HG03558 (cell line): Measurements from ENCODE around the gene ICAM2.
A peak's percentile ranks its signal among the peaks of the same experiment; 100 is the strongest.

Experiments used
- ATAC-seq: cut with Tn5 transposase; IDR thresholded peaks from one replicate; pipeline ENCODE4 v1.9.1; 2021; ENCODE audit warnings: moderate number of reproducible peaks; ENCODE audit not compliant: unreplicated experiment; ENCODE audit errors: extremely low read depth

The ICAM2 gene

DNA sequence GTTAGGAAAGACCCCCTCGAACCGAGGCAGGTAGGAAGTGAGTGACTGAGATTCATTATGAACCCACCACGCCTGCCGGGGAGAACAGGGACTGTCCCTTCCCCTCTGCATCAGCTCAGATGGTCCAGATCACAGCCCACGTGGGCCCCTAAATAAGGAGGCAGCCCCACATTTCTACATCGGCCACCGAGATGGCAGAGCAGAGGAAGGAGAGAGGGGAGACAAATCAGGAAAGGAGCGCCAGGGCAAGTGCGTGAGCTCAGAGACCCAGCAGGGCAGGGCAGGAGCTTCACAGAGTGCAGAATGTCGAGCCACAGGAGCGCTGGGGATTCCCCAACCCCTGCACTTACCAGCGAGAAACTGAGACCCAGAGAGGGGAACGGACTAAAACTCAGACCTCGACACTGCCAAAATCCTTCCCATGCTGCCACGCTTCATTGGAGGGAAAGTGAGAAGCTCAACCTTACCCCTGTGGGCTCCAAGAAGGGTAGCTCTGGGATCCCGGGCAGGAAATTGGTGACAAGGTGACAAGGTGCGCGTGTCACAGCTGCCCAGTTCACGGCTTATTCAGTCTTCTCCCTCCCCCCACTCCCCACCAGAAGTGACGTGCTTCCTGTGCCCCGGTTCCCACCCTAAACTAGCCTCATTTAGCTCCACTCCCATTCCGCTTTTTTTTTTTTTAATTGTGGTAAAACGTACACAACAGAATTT, at the start of gene ICAM2:
Gene ICAM2 (minus strand): TSS at position 578 of the 711 bp plus-strand sequence. CDS start 13,942 bp downstream, outside the sequence.
- ATAC-seq, result no peak

DNA sequence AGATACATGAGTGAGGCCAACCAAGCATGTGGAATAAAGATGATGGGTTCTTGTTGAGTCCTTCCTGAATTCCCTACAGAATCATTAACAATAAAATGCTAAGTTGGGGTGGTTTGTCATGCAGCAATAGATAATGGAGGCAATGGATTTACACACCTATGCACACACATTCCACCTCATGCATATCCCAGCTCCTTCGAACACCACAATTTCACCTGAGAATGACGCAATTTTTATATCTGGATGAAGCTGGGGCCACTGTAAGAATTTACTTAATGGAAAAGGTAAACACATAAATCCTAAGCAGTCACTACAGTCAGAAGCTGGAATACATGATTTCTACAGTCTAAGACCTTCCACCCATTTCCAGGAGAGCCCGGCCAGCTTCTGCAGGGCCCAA, 49.8 kb upstream of the ICAM2 start:
- ATAC-seq, result no peak

DNA sequence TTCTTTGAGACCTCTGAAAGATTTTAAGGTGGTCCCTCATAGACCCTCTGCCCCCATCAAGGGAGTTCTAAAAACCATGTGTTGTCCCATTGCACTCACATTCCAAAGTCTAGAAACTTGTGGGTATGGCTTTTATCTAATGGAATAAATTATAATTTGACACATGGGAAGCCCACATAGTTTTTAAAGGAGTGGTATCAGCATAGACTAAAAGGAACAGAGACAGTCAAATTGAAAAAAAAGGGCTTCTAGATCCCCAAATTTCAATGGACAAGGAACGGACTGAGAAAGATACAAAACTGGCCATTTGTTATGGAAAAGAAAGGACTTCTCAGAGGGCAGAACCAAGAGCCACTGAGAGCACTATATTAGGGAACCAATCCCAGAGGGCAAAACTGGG, 48.7 kb upstream of the ICAM2 start:
- ATAC-seq, result no peak

DNA sequence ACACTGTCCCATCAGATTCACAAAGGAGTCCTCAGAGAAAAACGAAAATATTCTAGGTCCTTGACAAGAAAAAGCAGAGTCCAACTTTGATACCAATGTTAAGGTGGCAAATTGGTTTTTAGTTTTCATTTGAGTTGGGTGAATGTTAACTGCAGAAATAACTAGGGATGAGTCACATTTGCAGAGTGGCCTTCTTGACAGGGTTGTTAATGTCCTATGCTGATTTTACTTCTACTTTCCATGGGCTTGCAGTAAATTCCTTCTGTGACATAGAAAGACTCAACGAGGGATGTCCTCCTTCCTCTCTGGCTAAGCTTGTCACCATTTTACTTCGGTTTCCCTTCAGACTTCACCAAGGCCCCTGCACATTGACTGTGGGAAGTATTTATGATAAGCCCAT, 47.2 kb upstream of the ICAM2 start:
- no peak for ATAC-seq

DNA sequence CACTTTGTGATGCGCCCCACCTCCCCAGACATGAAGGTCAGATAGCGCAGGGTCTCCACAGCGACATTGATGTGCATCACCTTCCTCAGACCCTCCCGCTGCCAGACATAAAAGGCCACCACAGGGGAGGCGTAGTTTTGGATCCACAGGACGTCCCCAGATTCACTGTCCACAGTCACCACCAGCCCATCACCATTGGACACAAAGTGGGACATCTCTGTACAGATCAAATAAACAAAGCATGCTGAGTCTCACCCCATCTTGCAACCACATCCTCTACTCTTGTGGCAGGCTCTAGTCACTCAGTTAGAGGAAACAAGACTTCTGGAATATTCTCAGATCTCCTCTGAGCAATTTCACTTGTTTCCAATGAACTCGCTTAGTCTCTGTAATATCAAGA, 46.3 kb upstream of the ICAM2 start:
- no peak for ATAC-seq

DNA sequence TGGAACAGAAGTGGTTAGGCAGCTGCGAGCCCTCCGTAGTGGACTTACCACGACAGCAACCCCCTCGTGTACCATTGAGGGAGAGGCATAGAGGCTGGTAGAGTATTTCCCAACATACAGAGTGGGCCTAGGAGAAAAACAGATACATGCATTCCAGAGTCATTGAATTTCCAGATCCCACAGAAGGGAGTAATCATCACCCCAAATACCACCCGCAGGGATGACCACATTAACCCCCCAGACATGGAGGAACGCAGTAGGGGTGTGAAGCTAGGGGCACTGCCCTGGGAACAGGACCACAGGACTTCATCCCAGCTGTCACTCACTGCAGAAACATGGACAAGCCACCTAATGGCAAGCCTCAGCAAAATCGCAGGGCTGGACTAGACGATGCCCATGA, 44.7 kb upstream of the ICAM2 start:
- ATAC-seq, result no peak

DNA sequence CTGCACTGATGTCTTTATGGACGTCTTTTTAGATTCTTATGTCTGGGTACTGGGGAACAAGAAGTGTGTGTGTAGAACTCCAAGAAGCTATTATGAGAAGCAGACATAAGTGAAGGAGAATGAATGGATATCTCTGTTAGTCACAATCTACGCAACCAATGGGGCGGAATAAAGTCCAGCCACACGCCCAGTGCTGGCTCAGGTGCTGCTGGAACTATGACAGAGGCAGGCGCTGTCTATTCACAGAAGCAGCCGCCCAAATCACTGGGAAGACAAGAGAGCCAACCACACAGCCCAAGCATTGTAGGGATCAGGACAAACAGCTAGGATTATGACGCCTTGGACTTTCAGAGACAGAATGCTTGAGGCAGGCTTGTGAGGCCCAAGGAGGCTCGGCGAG, 43.9 kb upstream of the ICAM2 start:
- ATAC-seq, result no peak

DNA sequence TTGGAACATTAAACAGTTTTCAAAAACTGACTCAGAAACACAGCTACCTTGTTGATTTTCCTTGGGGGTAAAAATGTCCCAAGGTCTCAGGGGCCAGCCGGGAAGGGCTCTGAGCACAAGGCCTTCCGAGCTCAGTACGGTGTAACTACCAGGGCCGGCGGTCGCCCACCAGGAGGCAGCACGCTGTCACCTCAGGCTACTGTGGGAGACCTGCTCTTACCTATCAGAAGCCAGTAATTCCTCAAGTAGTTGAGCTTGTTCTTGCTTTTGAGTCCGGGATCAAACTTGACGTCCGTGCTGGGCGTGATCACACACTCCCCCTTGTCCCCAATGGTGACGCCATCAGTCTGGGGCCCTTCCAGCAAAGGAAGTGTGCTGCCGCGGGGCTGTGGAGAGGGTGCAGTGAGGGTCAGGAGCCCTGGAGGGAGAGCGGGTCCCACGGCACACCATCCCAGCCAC, 43.4 kb upstream of the ICAM2 start:
- ATAC-seq, result no peak

DNA sequence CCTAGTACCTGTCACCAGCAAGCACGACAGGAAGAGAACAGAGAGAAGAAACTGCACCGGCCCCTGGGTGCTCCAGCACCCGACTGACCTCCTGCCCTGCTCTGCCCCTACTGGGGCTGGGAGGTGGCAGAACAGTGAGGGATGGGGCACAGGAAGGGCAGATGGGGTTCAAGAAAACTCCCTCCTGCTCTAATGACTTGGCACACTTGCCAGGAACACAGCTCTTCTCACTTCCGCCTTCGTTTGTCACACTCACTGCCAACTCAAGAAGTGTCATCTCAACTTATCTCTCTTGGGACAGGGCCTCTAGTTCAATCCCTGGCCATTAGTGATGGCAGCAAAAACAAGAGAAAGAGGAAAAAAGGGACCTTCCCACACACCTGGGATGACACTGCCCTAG, 42.7 kb upstream of the ICAM2 start:
- ATAC-seq, result no peak

DNA sequence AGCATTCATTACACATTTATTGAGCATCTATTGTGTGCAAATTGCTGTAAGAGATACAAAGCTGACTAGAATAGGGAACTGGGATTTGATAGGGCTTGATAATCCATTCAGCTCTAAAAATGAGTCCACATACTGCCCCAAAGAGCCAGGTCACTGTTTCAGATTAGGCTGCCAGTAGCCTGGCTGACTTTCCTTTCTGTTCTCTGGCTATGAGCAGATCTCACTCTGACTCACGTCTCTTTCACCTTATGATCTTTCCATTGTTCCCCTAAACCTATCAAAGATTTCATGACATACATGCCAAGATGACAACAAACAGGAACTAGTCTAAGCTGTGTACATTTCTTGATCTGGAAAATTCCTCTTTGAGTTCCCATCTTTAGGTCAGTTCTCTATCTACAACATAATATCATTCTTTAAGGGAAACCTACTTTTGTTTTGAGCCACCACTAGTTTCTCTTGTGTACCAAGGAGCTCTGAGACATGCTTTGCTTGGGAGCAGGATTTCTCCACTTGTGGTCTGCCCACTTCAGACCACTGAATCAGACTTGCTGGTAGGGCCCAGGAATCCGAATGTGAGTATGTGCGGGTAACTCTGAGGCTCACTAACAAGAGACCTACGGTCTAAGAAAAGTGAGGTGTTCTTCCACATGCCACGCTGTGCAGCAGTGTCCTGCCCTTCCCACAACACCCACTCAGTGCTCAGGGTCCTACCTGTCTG, 40.9 kb upstream of the ICAM2 start:
- ATAC-seq, result no peak

DNA sequence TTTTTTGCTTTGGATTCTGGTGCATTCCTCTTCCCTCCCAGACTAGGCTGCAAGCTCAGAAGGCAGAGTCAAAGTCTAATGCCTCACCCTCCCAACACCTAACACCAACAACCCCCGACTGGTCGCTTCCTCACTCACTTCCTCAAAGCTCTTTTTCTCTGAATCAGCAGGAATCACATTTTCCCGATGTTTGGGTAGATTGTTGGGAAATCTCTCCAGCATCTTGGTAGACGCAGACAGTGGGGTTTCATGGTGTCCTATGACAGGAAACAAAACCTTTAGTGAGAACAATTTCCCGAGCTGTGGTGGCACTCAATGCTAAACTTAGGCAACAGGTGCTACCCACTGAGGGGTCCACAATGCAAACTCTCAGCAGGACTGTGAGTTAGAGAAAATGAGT, 39.9 kb upstream of the ICAM2 start:
- ATAC-seq, result no peak

DNA sequence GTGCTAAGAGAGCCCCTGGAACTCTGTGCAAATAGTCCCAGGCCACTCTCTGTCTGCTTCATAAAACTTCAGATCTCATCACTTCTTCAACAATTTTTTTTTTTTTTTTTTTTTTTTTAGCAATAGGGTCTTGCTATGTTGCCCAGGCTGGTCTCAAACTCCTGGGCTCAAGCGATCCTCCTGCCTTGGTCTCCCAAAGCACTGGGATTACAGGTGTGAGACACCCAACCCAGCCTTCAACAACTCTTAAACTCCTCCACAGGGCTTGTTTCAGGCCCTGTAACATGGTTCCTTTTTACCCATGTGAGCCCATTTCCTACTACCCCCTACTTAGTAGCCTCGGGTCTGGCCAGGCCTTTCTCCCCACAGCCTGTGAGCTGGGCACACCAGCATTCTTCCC, 39.3 kb upstream of the ICAM2 start:
- ATAC-seq, result no peak

DNA sequence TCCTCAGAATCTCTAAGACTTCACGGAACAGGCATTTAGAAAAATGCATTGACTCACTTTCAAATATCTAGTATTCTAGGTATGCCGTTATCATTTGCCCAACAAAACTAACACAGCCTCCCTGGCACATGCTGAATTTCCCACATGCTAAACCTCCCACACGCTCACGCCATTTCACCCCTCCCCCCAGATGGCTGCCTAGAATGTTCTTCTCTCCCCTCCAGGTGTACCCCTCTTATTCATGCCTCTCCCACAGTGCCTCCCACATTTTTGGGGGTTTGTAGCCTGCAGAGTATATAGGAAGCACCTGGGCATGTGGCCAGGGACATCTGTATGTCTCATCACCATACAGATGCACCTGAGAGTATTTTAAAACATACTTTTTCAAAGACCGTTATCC, 38.2 kb upstream of the ICAM2 start:
- ATAC-seq, result no peak

DNA sequence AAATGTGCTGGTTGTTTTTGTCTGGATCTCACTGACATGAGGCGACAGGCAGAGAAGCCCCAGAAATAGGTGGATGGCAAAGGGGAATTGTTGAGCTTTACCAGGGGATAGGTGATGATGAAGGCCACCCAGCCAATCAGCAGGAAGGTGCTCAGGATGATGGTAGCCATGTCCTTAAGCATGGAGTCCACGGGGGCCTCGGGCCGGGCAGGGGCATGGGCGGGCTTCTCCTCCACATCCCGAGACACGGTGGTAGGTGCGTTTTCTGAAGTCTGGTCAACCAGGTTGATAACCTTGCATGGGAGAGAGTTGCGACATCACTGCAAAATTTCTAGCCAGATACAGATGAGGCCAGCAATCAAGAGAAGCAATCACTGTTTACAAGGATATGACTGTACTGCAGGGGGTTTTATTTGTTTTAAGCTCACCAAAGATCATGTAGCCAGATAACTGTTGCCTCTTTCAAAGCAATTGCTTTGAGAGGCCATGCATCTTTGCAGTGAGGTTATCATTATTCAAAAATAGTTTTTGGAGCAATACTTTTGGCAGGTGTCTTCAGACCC, 37.3 kb upstream of the ICAM2 start:
- ATAC-seq, result no peak

DNA sequence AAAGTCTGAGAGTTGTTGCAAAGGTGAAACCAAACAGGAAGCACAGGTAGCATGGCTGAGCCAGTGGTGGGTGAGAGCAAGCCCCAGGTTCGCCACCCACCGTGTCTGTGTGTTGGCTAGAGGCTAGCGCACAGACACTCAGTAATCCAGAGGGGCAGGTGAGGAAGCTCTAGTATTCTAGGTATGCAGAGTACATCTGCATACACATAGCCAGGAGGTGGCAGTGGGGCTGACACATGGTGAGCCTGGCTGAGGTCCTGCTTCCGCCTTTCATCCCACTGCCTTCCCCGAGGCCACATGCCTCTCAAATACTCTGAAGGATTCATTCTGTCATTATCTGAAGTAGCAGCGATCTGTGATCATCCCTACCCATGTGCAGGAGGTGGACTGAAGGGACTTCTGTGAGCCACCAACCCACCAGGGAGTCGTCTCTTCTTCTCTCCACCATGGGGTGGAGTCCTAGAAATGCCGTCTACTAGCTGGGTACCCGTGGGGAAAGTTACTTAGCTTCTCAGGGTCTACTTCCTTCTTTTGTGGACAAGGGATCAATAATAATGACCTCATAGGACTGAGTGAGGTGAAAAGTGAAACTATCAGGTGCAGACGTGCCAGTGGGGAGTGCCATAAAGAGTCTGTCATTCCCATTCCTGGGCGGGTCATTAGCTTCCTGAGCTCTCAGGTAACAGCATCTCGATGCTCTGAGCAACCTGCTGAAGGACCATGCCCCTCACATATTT, 36.0 kb upstream of the ICAM2 start:
- peak; percentile 64 for ATAC-seq

DNA sequence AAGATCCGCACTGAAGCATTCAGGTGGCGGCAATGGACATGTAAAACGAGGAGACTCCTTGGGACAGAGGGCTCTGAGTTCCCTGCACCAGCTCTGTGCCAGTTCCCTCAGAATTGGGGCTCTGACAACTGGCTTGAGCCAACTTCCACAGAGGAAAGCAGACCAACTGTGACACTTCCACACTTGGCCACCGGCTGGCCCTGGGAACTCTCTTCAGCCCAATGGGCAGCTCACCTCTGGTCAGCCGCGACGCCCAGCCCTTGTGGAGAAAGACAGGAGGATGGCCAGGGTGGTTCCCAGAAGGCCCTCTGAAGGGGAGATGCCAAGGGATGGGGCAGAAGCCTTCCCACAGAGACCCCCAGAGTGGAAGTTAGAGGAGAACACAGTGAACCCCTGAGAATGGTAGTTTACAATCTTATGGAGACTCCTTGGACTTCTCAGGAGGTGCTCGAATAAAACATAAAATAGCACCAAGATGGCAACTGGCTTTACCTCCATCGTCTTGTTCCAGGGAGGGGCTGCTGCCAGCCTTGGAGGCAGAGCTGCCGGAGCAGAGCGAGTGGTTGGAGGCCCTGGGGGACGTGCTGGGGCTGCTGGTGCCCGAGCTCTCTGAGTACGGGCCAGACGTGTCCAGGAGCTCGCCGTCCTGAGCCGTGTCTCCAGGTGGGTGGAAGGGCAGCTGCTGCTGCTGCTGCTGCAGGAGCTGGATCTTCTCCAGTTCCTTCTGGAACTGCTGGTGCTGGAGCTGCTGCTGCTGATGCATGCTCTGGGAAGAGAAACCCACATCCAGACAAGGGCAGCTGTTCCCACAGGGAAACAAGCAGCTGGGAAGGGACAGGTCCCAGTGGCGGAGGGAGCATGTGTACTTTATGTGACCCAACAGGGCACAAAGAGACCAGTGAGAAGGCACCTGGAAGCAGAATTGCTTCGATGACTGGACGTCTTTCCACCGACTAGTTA, 35.0 kb upstream of the ICAM2 start:
- no peak for ATAC-seq

DNA sequence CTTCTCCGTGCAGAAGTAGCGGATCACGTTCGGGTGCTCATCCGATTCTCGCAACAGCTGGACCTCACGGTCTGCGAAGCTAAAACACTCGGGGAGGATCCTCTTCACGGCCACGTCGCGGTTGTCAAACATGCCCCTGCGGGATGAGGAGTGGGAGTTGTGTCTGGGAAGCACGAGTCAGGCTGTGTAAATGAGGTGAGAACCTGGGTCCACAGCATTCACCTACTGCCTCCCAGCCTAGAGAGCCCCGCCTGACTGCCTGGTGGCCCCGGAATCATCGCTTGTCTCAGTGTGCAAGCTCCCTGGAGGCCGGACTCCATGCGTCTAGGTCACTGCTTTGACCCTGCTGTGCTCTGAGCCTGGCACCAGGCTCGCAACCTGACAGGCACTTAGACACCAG, 33.9 kb upstream of the ICAM2 start:
- no peak for ATAC-seq

DNA sequence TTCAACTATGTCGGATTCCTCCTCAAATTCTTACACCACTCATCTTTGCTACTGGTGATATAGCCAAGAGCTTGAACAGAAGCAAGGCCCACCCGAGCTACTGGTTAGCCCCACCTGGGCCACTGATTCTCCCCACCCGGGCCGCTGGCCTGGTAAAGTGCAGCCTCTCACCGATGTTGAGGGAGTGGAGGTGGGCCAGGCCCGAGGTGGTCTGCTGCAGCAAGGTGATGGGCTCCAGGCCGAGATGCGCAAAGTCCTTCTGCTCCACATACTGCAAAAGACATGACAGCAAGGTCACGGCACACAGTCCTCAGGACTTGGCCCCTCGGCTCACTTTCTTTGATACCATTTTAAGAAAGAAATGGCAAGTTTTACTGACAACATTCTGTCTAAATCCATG, 32.7 kb upstream of the ICAM2 start:
- ATAC-seq, result no peak

DNA sequence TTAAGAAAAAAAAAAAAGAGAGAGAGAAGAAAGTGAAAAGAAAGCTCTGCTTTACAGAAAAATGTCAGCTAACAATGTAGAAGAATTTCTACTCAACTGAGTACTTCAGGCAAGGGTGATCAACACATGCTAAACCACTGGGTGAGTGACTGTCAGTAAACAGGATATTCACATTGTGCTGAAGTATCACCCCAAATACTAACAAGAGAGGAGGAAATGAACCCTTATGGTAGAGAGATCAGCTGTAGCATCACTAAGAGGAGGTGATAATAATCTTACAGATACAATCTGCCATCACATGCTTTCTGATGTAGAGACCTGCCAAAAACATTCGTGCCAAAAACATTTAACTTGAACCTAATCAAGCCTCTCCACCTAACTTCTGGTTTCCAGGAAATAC, 30.7 kb upstream of the ICAM2 start:
- no peak for ATAC-seq

DNA sequence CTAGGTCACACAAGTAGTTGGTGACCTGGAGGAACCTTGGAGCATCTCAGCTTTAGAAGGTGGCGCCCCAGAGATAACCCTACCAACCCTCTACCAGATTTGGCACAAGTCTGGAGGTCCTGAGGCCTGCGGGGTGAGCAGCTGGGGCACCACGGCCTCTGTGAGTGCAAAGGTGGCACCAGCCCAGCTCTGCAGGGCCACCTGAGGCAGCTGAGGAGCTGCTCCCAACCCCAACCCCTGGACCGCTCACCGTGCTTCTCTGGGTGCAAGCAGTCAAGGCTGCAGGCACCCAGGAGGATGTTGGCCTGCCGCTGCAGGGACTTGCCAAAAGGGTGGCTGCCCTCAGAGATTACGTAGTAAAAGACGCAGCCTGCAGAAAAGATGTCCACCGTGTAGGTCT, 28.4 kb upstream of the ICAM2 start:
- no peak for ATAC-seq
